HG02642 (cell line): ENCODE measurements around the gene SGMS1.
"Not testable (repeated sequence)": the region's sequence is repeated elsewhere in the genome, so short reads cannot be mapped to it uniquely, and the experiment has no call there.

Source experiments
- ATAC-seq: cut with Tn5 transposase; IDR thresholded peaks from one replicate; pipeline ENCODE4 v1.9.1; 2021; ENCODE audit warnings: mild to moderate bottlenecking; ENCODE audit not compliant: unreplicated experiment, poor library complexity

The SGMS1 gene

DNA sequence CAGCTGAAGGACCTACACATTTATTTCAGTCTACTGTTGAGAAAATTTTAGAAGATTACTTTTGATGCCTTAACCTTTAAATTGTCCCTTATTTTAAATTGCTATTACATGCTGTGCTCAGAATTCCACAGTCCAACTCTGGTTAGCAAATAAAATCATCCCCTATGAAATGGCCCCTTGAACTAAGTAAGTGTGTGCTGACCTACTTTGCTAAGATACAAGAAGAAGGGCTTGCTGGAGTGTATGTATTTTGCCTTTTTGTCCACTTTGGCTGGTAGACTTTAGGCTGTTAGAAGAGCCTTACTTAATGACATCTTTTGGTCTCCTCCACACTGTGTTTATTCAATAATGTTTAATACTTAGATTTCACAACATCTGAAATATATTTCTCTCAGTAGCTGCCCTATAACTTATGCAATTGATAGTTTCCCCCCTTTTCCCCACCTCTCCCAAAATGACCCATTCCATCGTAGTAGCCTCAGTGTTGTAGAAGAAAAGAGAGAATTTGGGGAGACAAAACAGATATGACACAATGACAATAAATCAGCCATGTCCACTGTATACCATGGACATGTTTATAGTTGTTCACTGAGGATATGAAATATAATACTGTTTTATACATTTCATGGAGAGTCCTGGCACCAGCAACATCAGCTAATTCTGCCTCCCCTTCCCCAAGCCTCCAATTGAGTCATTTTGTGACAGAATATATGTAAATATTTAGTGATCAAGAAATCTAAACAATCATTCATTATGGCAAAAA lies 264.6 kb downstream of the SGMS1 start:
- no peak for ATAC-seq

DNA sequence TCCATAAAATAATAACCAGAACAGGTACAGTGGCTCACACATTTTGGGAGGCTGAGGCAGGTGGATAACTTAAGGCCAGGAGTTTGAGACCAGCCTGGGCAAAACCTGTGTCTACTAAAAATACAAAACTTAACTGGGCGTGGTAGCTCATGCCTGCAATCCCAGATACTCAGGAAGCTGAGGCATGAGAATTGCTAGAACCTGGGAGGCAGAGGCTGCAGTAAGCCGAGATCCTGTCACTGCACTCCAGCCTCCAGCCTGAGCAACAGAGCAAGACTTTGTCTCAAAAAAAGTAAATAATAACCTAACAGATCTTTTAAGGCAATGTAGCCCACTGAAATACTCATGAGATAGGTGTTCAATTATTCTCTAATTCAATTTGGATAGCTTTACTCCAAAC lies 265.3 kb downstream of the SGMS1 start:
- ATAC-seq = no peak

GRCh38 chr10:50356481-50356832 lies 267.3 kb downstream of the SGMS1 start:
- ATAC-seq = not testable (repeated sequence)

- not testable (repeated sequence) for ATAC-seq
Measured at GRCh38 chr10:50355693-50356480, 267.9 kb downstream of the SGMS1 start.

DNA sequence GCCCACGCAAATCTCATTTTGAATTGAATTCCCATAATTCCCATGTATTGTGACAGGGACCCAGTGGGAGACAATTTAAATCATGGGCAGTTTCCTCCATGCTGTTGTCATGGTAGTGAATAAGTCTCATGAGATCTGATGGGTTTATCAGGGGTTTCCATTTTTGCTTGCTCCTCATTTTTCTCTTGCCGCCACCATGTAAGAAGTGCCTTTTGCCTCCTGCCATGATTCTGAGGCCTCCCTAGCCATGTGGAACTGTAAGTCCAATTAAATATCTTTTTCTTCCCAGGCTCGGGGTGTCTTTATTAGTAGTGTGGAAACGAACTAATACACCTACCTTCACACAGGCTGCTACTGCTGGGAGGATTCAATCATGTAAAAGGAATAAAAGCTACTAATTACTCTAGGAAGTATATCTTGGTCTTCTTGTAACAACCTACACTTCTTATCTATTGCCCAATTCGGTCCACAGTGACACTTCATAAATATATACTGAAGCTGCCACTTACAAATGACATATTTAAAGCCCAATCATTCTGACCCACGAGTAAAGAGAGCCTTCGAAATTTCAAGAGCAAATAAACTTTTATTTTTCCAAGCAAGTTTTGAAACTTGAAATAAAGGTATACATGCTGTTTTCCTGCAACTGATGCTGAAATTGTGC lies 272.1 kb downstream of the SGMS1 start:
- ATAC-seq = no peak

GRCh38 chr10:50350366-50350765 lies 273.4 kb downstream of the SGMS1 start:
- no peak for ATAC-seq

- no peak for ATAC-seq
Measured at GRCh38 chr10:50349554-50349953, 274.2 kb downstream of the SGMS1 start.

- ATAC-seq = peak; percentile 90
Measured at GRCh38 chr10:50347394-50347802, 276.4 kb downstream of the SGMS1 start.

- ATAC-seq = peak; percentile 25
Measured at GRCh38 chr10:50346942-50347341, 276.8 kb downstream of the SGMS1 start.

- no peak for ATAC-seq
Measured at GRCh38 chr10:50345545-50345944, 278.2 kb downstream of the SGMS1 start.

GRCh38 chr10:50343702-50344331 lies 279.9 kb downstream of the SGMS1 start:
- no peak for ATAC-seq

DNA sequence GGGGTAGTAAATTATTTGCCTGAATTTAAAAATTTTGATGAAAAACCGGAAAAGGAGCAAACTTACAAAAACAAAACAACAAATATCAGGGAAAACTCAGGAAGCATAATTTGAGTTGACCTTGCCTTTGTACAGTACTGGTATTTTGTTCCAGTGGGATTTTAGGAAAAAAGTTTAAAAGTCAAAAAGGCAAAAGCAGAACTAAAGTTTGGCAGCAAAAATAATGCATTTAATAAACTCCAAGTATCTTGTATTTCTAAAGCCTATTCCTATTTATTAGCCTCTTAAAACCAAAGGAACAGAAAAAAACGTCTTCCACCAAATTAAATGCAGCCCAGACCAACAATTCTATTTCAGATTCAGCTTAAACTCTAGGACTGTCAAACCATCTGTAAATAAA lies 281.8 kb downstream of the SGMS1 start:
- ATAC-seq = no peak

DNA sequence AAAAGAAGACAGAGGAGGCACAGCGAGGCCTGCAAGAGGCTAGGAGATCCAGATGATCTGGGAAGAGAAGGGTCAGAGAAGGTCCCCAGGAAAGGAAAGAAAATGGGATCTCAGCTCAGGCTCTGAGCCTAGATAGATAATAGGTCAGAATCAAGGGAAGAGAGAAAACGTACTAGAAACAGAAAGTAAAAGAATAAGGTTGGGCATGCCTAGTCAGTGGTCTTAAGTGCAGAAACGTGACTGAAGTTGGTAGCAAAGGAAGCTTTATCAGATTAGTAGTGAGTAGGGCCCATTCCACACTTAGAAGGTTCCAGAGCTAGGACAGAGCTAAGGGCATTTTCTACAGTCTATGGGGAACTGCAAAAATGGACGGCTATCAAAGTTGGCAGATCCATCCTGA lies 287.6 kb downstream of the SGMS1 start:
- ATAC-seq = no peak

GRCh38 chr10:50335397-50335796 lies 288.4 kb downstream of the SGMS1 start:
- ATAC-seq = no peak

DNA sequence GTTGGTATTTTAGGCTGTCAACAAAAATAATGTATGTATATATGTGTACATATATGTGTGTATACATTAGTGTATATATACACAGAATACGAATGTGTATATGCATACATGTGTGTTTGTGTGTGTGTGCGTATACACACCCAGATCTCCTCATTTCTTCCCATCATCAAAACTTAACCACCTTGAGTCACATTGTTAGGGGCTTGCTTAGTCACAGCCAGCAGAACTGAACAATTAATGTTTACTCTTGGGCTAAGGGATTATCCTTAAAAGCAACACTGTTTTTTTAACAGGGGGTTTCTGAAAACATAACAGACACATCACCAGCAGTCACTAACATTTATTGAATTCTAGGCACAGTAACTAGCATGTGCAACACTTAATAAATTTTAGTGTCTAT lies 289.5 kb downstream of the SGMS1 start:
- no peak for ATAC-seq

GRCh38 chr10:50333872-50334271 lies 289.9 kb downstream of the SGMS1 start:
- ATAC-seq = no peak

GRCh38 chr10:50332108-50332842 lies 291.5 kb downstream of the SGMS1 start:
- ATAC-seq = no peak

DNA sequence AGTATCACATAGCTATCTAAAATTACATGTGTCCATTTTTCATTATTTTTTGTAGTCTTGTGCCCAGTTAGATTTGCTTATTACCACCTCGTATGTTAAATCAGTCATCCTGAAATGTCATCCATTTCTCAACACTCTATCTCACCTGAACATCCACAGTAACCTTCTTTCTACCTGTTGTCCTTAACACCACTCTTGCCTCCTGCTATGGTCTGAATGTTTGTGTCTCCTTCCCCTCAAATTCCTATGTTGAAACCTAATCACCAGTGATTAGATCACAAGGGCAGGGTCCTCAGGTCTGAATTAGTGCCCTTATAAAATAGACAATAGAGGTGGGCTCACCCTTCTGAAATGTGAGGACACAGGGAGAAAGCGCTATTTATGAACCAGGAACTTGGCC lies 292.3 kb downstream of the SGMS1 start:
- ATAC-seq = no peak

DNA sequence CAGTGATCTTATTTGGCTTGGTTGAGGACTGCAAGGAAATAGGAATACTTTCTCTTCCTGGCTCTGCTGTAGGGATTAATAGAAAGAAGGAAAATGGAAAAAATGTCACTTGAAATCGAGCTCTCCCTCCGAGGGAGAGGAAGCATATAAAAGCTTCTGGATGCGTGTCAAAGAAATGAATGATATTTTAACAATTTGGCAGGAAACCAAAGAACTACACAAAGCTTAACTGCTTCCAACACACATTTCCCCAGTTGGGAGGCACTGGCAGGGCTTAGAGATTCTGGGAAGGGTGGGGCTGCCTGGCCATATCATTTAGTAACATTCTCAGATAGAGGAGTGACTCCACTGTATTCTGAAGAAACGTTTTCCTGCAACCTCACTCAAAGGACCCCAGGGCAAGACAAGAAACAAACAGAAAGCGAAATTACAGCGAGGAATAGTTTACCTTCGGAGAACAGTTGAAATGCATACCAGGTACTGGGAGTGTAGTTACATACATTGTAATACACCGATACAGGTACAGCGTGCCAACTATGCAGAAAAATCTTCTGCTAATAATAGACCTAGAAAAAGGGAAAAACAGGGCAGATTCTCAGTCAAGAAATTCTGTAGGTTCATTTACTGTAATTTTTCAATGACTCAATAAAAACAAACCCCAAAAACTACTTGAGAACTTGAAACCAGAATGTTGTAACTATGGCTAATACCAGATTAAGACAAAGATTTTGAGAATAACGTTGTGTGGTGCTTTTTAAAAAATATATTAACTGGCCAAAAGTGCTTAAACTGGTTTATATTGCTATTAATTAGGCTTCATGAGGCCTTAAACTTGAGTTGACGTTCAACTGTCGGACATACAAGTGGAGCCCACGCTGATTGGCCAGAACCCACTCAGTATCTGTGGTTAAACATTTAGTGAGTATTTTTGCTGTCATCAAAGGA lies 296.7 kb downstream of the SGMS1 start:
- ATAC-seq = no peak
